Endodermal cell (in vitro differentiated cells): ENCODE data around the gene BOC. TPM values are rescaled to one million over a fixed set of nuclear protein-coding genes. Genes with fewer than 3 reads are reported as not detected.

Source experiments
- DNase-seq: peaks from one replicate; pipeline ENCODE4 v3.0.0-alpha.2; 2017
- H3K27ac ChIP-seq: 2 replicates; pipeline ENCODE4 v1.5.1; 2013; ENCODE audit warnings: mild to moderate bottlenecking, low read depth, low read length, moderate library complexity
- H3K27me3 ChIP-seq: 2 replicates; pipeline ENCODE4 v1.6.1; 2013; ENCODE audit warnings: mild to moderate bottlenecking, low read length, moderate library complexity; ENCODE audit not compliant: insufficient read depth, control insufficient read depth, poor library complexity, severe bottlenecking
- H3K36me3 ChIP-seq: 2 replicates; pipeline ENCODE4 v1.7.0; 2013; ENCODE audit warnings: mild to moderate bottlenecking, low read length, moderate library complexity; ENCODE audit not compliant: control insufficient read depth, insufficient read depth
- H3K4me1 ChIP-seq: one replicate; pipeline ENCODE4 v1.7.0; 2013; ENCODE audit warnings: low read length; ENCODE audit not compliant: control insufficient read depth, insufficient read depth
- H3K4me3 ChIP-seq: 2 replicates; pipeline ENCODE4 v1.5.1; 2013; ENCODE audit warnings: mild to moderate bottlenecking, low read length, moderate library complexity
- H3K9ac ChIP-seq: 2 replicates; pipeline ENCODE4 v1.6.1; 2013; ENCODE audit warnings: mild to moderate bottlenecking, low read length, moderate library complexity; ENCODE audit not compliant: poor library complexity, severe bottlenecking; ENCODE audit errors: extremely low read depth
- H3K9me3 ChIP-seq: 2 replicates; pipeline ENCODE4 v1.6.1; 2013; ENCODE audit warnings: mild to moderate bottlenecking, low read length, moderate library complexity; ENCODE audit not compliant: control insufficient read depth
- H3K27ac Mint-ChIP-seq: 2 replicates; pipeline ENCODE4 v1.8.0; 2020; ENCODE audit warnings: mixed read lengths
- H3K27me3 Mint-ChIP-seq: 2 replicates; pipeline ENCODE4 v1.8.0; 2021; ENCODE audit warnings: mild to moderate bottlenecking, mixed read lengths; ENCODE audit not compliant: insufficient read depth
- H3K36me3 Mint-ChIP-seq: 2 replicates; pipeline ENCODE4 v1.8.0; 2020; ENCODE audit warnings: low read depth, mixed read lengths
- H3K4me1 Mint-ChIP-seq: 2 replicates; pipeline ENCODE4 v1.8.0; 2020; ENCODE audit warnings: mixed read lengths
- H3K4me3 Mint-ChIP-seq: 2 replicates; pipeline ENCODE4 v1.8.0; 2020; ENCODE audit warnings: mild to moderate bottlenecking, moderate library complexity, mixed read lengths
- H3K9me3 Mint-ChIP-seq: 2 replicates; pipeline ENCODE4 v1.8.0; 2020; ENCODE audit warnings: mild to moderate bottlenecking, mixed read lengths
- CTCF ChIP-seq: fragments of 200-600 bp; sonication (generic); conservative IDR thresholded peaks from 2 replicates; pipeline ENCODE4 v1.5.0; 2021; ENCODE audit warnings: antibody characterized with exemption, mild to moderate bottlenecking
- WGBS, 2 experiments: methylation state at CpG; one replicate each; pipeline versions ENCODE4 v1.1.5 to v1.1.7; 2013; ENCODE audit warnings: missing lambda C conversion rate in 2 of 2, mixed read lengths in 1 of 2; ENCODE audit not compliant: insufficient coverage in 1 of 2, insufficient read length in 1 of 2; 5-methylcytosine and 5-hydroxymethylcytosine counted together
- total RNA-seq, 2 donors: library from RNA; stranded (reverse); fragmentation: NEBNext Ultra II Directional in 1 of 2; extraction: Animal tissue kit (Norgen Biotek cat#: 25700) in 1 of 2; gene quantifications; 2 replicates in 1 of 2; 3 replicates in 1 of 2; pipeline ENCODE4 v1.2.1, GENCODE V29; 2021

BOC gene
- total RNA-seq, 2 donors from 2014 or later = 9.8 to 12.3 TPM

GRCh38 chr3:113249111-113249510, 37.8 kb downstream of the BOC start:
- H3K4me3 Mint-ChIP-seq = no peak overlapping the region
- H3K4me1 Mint-ChIP-seq = peaks cover 39% of the 10 kb centered on the region
- Histone ChIP-seq H3K36me3 (no peaks in the 10 kb centered on the region), H3K27me3 (peaks cover 44% of the 10 kb centered on the region), H3K9me3 (no peaks in the 10 kb centered on the region), H3K9ac (no peak overlapping the region), H3K27ac (peak overlapping the region; percentile 67), H3K4me3 (no peak overlapping the region), H3K4me1 (peaks cover 9% of the 10 kb centered on the region)
- H3K27me3 Mint-ChIP-seq = peaks cover 13% of the 10 kb centered on the region
- no peak for TF ChIP-seq CTCF
- DNase-seq = no peak
- H3K36me3 Mint-ChIP-seq = peaks cover 10% of the 10 kb centered on the region
- H3K27ac Mint-ChIP-seq = no peak overlapping the region
- 91 to 96% methylated on average over 2 to 3 of the region's 3 CpGs for WGBS, 2 experiments
- no peaks in the 10 kb centered on the region for H3K9me3 Mint-ChIP-seq

- peaks cover 41% of the 10 kb centered on the region for H3K4me1 Mint-ChIP-seq
- Histone ChIP-seq H3K4me1 (peaks cover 6% of the 10 kb centered on the region), H3K27me3 (peaks cover 44% of the 10 kb centered on the region), H3K9ac (no peak overlapping the region), H3K36me3 (no peaks in the 10 kb centered on the region), H3K9me3 (no peaks in the 10 kb centered on the region), H3K4me3 (no peak overlapping the region), H3K27ac (peak overlapping the region; percentile 67)
- no peak for TF ChIP-seq CTCF
- H3K36me3 Mint-ChIP-seq = peaks cover 10% of the 10 kb centered on the region
- 94 to 98% methylated on average over 6 to 8 of the region's 8 CpGs for WGBS, 2 experiments
- H3K9me3 Mint-ChIP-seq = no peaks in the 10 kb centered on the region
- peaks cover 13% of the 10 kb centered on the region for H3K27me3 Mint-ChIP-seq
- H3K27ac Mint-ChIP-seq = no peak overlapping the region
- no peak overlapping the region for H3K4me3 Mint-ChIP-seq
- no peak for DNase-seq
Measured at GRCh38 chr3:113249601-113250000, 38.2 kb downstream of the BOC start.

- H3K9me3 Mint-ChIP-seq = no peaks in the 10 kb centered on the region
- Histone ChIP-seq H3K9me3 (no peaks in the 10 kb centered on the region), H3K9ac (no peak overlapping the region), H3K27ac (no peak overlapping the region), H3K4me3 (no peak overlapping the region), H3K27me3 (peaks cover 39% of the 10 kb centered on the region), H3K4me1 (peaks cover 6% of the 10 kb centered on the region), H3K36me3 (no peaks in the 10 kb centered on the region)
- no peak overlapping the region for H3K27ac Mint-ChIP-seq
- peaks cover 41% of the 10 kb centered on the region for H3K4me1 Mint-ChIP-seq
- no peak for TF ChIP-seq CTCF
- H3K36me3 Mint-ChIP-seq = peaks cover 10% of the 10 kb centered on the region
- 96 to 97% methylated on average over 8 to 14 of the region's 14 CpGs for WGBS, 2 experiments
- DNase-seq = no peak
- H3K4me3 Mint-ChIP-seq = no peak overlapping the region
- peaks cover 13% of the 10 kb centered on the region for H3K27me3 Mint-ChIP-seq
Measured at GRCh38 chr3:113250566-113250965, 39.2 kb downstream of the BOC start.
